HK-2 (cell line): ENCODE data around the gene OVOL2.

ENCODE experiments used
- DNase-seq: peaks from one replicate; pipeline ENCODE4 v3.0.0-alpha.2; 2018; ENCODE audit not compliant: unreplicated experiment

The OVOL2 gene

DNA sequence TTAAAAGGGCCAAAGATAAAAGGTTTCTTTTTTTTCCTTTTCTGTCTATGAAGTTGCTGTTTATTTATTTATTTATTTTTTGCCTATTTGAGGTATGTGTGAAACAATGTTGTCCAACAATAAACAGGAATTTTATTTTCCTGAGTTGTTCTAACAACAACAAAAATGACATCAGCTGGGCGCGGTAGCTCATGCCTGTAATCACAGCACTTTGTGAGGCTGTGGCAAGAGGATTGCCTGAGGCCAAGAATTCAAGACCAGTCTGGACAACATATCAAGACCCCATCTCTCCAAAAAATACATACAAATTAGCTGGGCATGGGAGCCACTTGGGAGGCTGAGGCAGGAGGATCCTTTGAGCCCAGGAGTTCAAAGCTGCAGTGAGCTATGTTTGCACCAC, 44.8 kb downstream of the OVOL2 start:
- DNase-seq, result no peak

DNA sequence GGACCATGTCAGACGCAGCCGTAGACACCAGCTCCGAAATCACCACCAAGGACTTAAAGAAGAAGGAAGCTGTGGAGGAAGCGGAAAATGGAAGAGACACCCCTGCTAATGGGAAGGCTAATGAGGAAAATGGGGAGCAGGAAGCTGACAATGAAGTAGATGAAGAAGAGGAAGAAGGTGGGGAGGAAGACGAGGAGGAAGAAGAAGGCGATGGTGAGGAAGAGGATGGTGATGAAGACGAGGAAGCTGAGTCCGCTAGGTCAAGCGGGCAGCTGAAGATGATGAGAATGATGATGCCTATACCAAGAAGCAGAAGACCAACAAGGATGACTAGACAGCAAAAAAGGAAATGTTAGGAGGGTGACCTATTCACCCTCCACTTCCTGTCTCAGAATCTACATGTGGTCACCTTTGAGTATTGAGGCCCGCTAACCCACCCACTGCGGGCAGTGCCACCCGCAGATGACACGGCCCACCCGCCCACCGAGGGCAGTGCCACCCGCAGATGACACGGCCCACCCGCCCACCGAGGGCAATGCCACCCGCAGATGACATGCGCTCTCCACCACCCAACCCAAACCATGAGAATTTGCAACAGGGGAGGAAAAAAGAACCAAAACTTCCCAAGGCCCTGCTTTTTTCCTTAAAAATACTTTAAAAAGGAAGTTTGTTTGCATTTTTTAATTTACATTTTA, 45.6 kb downstream of the OVOL2 start:
- no peak for DNase-seq

DNA sequence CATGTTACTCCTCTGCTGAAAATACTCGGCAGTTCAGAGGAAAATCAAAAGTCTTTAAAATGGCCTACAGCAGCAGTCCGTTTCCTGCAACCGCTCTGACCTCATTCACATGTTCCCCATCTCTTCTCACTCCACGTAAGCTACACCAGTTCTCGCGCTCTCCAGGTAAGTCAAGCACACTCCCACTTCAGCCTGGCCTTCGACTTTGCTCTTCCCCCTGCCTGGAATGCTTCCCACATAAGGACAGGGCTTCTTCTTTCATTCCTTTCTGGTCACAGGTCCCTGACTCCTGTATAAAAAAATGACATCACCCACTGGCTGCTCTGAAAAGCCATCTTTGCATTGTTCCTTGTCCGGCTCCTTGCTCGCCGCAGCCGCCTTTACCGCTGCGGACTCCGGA, 46.2 kb downstream of the OVOL2 start:
- no peak for DNase-seq

DNA sequence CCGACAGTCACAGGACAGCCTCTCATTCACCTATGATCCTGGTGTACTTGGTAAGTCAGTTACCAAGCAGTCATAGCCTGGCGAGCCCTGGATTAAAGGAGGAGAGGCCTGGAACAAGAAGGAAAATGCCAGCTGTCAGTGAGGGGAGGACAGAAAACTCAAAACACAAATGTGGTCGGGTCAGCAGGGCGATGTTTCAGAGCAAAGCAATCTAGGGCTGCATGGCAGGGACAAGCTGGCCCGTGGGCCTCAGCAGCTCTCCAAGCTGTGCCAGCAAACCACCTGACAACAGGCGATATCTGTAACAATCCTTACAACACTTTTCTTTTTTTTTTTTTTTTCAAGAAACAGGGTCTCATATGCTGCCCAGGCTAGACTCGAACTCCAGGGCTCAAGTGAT, 48.6 kb downstream of the OVOL2 start:
- DNase-seq, result no peak

DNA sequence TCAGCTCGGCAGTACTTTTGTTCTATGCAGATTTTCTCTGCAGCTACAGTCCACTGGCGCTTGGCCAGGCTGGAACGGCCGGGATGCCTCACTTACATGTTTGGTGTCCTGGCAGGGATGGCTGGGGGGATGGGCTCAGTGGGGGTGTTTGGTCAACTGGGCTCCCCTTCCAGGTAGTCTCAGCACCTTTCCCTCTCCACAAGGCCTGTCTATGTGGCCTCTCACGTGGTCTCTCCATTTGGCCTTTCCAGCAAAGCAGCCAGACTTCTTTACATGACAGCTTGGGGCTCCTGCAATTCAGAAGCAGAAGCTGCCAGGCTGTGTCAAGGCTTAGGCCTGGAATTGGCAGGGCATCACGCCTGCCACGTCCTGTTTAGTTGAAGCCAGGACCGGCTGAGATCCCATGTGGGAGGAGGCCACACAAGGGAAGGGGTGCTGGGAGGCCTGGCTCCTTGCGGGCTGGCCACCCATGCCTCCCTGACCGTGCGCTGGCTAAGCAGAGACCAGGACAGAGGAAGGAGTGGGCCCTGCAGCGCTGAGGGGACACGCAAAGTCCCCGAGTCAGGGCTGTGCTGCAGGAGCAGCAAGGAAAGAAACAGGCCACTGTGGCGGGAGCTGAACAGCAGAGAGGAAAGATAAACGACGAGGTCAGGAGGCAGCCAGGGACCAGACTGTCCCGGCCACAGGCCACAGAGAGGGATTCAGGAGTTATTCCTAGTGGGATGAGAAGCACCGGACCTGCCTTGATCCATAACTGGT, 50.0 kb downstream of the OVOL2 start:
- no peak for DNase-seq

DNA sequence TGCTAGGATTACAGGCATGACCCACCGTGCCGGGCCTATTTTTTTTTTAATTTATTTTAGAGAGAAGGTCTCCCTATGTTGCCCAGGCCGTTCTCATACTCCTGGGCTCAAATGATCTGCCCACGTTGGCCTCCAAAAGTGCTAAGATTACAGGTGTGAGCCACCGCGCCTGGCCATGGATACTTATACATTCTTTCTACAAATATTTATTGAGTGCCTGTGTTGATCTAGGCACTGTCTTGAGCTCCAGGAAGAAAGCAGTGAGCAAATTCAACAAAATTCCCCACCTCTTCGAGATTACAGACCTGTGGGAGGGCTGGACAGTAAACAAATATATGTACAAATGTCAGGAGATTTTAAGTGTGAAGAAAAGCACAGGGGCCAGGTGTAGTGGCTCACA, 51.0 kb downstream of the OVOL2 start:
- DNase-seq, result no peak

DNA sequence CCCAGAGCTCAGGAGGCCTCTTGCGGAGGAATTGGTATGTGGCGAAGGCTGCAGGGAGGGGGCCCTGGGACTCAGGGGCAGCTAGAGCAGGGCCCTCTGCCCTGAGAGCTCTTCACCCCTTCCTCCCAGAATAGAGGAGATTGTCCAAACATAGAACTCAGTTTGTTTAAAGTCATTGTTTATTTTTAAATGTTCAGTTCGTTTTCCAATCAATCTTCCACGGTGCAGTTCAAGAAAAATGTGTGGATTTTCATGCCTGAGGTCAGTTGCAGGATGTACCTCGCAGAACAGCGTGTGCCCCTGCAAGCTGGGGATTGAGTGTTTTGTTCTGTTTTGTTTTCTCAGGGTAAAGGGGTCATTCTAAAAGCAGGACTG, 51.7 kb downstream of the OVOL2 start:
- DNase-seq, result no peak

DNA sequence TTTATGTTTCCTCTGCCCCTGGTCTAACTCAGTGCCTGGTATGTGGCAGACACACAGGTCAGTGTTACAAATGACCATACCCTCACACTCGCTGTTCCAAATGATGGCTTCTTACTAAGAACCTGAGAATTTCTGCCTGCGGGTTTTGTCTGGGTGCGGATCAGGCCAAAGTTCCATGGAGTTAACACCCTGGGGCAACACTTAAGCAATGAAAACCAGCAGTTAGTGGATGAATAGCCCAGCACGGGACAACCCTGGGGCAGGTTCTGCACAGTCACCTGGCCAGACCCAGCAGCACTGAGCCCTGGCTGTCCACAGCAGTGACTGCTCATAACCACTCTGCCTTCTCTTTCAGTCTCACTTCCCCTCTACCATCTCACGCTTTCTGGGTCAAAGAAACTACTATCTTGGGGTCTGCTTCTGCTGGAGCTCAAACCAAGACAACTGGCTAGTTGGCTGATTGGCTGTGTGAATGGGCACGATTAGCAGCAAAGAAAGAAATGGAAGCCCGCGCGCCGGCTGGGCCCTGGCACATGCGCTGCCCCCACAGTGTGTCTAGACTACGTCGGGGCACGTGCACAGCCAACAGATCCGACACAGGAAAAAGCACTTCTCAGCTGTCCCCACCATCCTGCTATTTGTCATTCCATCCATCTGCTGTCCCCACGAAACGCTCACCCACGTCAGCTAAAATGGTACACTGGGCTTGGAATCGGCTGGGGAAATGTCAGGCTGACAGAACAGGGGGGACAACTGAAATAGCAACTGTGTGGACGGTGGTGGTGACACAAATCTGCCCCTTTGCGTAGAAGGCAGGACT, 52.3 kb downstream of the OVOL2 start:
- DNase-seq, result no peak

DNA sequence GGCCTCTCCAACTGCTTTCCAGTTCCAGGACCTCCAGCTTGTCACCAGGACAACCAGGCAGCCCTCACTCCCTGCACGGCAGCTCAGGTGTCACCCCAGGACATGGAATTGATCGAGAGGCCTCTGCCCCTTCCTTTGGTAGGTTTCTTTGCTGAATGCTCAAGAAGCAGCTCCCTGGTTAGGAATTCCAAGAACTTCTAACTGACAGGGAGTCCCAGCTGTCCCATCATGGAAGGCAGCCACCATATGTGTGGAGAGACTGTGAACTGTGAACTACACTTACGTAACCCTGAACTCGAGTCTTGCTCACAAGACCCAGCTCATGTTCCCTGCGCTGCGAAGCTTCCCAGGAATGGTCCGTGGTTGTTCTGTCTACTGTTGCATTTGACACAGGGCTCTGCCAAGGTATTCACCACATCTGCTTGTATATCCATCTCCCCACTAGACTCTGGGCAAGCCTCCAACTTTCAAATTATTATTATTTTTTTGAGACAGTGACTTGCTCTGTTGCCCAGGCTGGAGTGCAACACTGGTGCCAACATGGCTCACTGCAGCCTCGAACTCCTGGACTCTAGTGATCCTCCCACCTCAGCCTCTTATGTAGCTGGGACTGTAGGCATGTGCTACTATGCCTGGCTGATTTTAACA, 53.2 kb downstream of the OVOL2 start:
- DNase-seq, result no peak

DNA sequence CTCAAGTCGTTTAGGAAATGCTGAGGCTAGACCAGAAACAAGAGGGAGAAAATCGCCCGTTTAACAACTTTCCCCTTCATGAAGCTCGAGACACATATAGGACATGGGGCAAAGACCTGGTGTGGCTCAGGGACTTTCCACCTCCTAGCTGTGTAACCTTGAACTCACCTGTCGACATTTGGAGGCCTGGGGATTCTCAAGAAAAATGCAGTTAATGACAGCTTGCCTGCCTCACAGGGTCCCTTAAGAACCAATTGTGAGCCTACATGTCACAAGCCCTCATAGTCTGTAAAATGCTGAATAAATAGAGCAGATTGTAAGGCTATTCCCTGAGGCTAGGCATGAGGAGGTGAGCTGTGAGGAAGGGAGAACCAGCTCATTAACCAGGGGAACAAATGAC, 53.8 kb downstream of the OVOL2 start:
- no peak for DNase-seq

DNA sequence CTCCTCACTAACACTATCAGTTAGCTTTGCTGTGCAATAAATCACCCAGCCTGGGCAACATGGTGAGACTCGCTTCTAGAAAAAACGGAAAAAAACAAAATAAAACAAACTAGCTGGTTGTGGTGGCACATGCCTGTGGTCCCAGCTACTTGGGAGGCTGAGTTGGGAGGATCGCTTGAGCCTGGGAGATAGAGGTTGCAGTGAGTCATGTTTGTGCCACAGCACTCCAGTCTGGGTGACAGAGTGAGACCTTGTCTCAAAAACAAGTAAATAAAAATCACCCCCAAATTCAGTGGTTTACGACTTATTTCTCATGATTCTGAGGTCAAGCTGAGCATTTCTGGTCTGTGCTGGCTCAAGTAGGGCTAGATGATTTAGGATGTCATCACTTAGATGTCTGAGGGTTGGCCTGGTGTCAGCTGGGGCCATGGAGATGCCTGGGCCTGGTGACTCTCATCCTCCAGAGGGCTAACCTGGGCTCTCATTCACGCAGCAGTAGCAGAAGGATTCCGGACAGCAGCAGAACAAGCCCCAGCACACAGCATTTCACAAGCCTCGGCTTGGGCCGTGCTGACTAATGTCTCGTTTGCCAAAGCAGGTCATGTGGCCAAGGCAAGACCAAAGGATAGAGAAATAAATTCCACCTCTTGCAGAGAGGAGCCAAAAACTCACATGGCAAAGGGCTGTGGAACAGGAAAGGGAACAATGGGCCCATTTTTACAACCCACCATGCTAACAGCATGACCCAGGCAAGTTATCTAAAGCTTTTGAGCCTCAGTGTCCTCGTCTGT, 56.4 kb downstream of the OVOL2 start:
- DNase-seq, result peak; percentile 28

DNA sequence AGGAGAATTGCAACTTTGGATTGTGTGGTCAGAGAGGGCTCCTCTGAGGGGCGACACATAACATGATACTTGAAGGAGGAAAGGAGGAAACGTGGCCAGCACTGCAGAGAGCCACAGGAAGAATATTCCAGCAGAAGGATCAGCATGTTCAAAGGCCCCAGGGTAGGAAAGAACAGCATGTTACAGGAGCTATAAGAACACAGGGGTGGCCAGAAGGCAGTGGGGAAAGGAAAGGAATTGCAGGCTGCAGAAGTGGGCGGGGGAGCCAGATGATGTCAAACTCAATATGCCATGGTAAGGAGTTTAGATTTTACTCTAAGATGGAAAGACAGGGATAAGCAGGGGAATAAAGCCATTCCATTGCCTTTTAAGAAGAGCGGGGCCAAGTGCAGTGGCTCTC, 58.1 kb downstream of the OVOL2 start:
- DNase-seq, result no peak

DNA sequence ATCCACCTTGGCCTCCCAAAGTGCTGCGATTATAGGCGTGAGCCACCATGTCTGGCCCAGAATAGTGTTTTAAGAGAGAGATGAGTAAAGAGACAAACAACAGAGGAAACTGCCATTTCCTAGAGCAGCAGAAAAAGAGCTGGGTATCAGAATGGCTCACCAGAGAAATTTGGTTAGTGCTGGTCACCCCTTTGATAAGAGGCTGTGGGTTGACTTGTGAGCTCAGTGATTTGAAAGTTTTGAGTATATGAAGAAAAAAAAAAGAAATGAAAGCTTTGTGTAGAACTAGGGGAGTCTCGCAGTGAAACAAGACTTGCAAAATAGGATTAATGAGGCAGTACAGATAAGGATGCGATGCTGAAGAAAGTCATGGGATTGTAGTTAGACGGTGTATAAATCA, 59.3 kb downstream of the OVOL2 start:
- DNase-seq, result no peak

DNA sequence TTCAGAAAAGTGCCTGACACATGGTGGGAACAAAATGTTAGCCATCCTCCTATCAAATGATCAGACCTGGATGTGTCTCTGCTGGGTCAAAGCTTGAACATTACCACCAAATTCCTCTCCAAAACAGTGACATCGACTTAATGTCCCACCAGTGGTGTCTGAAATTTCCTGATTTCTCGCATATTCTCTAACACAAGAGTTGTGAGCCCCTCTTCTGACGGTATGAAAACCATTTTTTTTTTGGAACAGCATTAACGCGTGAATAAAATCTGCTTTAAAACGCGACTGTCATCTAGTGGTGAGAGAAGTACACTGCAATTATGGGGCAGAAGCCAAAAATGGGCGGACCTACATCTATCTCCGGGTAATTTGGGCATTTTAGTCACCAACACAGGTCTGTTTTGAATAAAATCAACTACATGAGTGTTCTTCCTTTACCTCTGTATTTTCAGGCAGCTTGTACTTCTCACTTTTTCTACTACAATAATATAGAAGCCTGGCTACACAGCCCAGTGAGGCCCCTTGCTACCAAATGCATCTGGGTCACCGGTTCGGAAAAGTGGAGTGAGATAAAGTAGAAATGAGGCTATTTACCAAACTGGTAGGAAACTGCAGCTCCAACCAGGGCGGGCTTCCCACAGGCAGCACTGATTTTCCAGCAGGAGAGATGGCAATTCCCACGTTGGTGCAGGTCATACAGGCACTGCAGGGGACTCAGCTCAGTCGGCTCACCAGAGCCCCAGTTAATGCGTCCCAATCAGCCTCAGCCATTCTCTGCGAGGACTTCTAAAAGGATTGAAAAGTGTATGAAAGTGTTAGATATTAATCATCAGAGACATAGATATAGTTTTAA, 61.5 kb downstream of the OVOL2 start:
- peak; percentile 20 for DNase-seq

DNA sequence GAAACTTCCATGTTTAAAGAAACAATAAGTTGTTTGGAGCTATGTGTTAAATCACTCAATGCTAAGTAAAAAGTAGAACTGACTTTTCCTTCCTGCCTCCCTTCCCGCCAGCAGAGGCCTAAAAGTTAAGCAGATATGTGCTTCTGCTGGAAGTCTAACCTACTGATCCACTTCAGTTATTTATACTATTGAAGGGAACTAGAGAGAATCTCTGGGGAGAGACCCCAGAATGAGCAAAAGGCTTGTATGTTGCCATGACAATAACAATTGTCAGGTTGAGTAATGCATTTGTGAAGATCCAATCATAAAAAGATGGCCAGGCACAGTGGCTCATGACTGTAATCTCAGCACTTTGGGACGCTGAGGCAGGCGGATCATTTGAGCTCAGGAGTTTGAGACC, 64.2 kb downstream of the OVOL2 start:
- DNase-seq, result no peak

DNA sequence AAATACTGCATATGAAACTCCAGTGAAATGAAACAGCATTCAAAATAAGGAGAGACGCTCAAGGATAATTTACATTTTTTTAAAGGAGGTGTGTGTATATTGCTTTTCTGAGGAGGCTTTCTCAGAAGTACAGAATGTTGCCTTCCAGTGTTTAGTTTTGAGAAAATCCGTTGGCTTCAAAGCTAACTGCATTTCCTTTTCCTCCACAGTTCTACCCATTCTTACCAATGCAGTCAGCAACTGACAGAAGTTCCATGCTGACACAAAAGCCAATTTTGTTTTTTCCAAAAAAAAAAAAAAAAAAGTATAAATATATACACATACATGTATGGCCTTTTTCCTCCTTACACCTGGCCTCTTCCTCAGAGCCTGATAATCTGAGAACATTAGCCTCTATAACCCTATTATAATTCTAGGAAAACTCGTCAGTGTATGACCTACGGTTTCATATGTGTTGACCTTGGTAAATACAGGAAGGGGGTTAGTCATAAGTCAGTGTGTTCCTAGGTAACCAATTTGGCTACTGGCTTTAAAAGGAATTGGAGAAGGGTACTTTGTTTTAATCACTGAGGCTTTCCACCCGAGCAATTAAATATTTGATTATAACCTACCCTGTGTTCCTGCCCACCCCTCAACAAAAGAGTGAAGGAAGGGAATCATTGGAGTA, 64.7 kb downstream of the OVOL2 start:
- DNase-seq, result no peak

DNA sequence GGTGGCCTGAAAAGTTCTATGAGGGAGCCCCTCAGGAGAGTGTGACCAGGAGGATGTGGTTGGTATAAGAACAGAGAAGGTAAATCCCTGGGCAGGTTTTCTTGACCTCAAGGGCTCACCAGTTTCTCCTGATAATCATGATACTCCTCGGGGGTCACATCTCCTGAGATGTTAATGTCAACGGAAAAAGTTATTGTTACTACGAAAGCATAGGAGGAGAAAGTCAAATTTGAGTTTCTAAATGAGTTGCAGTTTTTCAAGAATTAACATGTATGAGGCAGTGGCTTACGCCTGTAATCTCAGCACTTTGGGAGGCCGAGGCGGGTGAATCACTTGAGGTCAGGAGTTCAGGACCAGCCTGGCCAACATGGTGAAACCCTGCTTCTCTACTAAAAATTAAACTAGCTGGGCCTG, 65.5 kb downstream of the OVOL2 start:
- DNase-seq, result no peak

DNA sequence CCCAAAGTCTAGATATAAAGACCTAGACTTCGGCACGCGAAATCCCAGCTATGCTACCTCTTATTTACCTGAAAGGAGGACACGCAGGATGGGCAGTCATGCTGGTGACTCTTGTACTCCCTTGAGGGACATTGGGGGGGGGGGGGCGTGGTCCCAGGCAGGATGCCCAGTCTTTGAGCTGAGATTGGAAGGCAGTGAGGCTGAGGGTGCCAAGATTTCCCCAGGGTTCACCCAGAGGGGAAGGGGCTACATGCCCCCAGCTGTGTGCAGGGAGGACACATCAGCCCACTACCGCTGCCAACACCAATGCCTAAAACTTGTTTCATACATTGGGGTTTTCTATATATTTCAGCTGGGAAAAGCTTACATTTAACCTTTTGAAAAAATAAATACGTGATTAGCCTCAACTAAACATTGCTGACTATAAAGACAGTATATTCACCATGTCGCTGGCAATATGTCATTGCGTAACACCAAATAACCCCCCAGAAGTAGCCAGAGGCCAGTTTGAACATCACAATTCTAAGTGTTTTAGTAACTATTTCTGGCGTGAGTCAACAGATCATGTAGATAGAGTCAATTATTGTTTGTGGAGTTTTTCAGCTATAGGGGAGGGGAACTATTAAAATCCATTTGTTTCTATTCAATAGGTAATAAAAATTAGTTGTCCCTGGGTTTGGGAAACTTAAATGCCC, 67.3 kb downstream of the OVOL2 start:
- no peak for DNase-seq

DNA sequence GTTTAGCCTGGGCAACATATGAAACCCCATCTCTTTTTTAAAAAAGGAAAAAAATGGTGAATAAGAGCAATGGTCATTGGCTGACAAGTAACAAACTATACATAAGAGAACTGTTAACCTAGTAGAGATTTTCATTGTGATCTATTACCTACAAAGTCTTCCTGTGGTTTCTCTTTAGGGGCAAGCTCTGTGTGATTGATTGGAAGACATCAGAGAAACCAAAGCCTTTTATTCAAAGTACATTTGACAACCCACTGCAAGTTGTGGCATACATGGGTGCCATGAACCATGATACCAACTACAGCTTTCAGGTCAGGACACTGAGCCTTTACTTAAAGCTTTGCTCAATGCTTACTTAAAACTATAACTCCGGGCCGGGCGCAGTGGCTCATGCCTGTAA, 69.7 kb downstream of the OVOL2 start:
- no peak for DNase-seq
